Skeletal muscle satellite cell (primary cell): ENCODE measurements around the gene SGSH.
A peak's percentile ranks its signal among the peaks of the same experiment; 100 is the strongest.
"Not testable (repeated sequence)": the region's sequence is repeated elsewhere in the genome, so short reads cannot be mapped to it uniquely, and the experiment has no call there.

Source experiments
- H3K27me3 ChIP-seq: 2 replicates; pipeline ENCODE4 v1.7.0; 2013; ENCODE audit warnings: low read length; ENCODE audit not compliant: control insufficient read depth, insufficient read depth
- H3K36me3 ChIP-seq: 2 replicates; pipeline ENCODE4 v1.7.0; 2013; ENCODE audit warnings: mild to moderate bottlenecking, control low read depth, low read length; ENCODE audit not compliant: insufficient read depth
- H3K4me1 ChIP-seq: 2 replicates; pipeline ENCODE4 v1.7.0; 2013; ENCODE audit warnings: low read length; ENCODE audit not compliant: control insufficient read depth, insufficient read depth
- H3K4me2 ChIP-seq: 2 replicates; pipeline ENCODE4 v1.7.0; 2013; ENCODE audit warnings: mild to moderate bottlenecking, low read length
- H3K4me3 ChIP-seq: 2 replicates; pipeline ENCODE4 v1.7.0; 2013; ENCODE audit warnings: low read length
- H3K9ac ChIP-seq: 2 replicates; pipeline ENCODE4 v1.7.0; 2013; ENCODE audit warnings: mild to moderate bottlenecking, low read depth, low read length, moderate library complexity
- H3K9me3 ChIP-seq: replicated peaks from 2 replicates; pipeline ENCODE4 v1.7.0; 2013; ENCODE audit warnings: mild to moderate bottlenecking, control low read depth, low read length

The SGSH gene

DNA sequence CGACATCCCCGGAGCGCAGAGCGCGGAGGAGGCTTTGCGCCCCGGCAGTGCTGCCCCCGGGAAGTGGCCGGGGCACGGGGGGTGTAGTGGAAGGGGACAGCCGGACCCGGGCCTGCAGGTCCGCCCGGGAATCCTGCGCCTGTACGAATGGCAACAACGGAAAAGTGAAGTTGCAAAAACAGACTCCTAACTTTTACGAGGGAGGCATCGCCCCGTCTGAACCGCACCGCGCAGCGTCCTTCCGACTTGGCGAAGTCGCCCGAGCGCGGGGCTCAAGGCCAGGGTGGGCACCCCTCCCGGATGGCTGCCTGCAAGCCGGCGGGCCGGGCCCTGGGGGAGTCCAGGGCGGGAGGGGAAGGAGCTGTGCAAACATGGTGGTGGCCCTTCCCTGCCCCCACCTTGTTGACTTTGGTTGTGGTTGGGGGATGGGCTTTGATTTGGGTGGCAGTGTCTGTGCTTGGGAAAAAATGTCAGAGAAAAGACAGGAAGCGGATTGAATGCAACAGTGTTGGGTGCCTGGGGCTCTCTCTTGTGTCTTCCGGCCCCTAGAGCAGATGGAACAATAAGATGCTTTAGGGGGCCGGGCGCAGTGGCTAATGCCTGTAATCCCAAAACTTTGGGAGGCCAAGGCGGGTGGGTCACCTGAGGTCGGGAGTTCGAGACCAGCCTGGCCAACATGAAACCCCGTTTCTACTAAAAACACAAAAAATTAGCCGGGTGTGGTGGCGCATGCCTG lies 41.2 kb upstream of the SGSH start:
- H3K4me1 ChIP-seq, result peaks cover 33% of the 10 kb centered on the region
- no peaks in the 10 kb centered on the region for H3K9me3 ChIP-seq
- H3K4me2 ChIP-seq, result peak overlapping the region; percentile 97
- no peaks in the 10 kb centered on the region for H3K27me3 ChIP-seq
- peak overlapping the region; percentile 99 for H3K9ac ChIP-seq
- H3K4me3 ChIP-seq, result peak overlapping the region; percentile 95
- H3K36me3 ChIP-seq, result peaks cover 19% of the 10 kb centered on the region

DNA sequence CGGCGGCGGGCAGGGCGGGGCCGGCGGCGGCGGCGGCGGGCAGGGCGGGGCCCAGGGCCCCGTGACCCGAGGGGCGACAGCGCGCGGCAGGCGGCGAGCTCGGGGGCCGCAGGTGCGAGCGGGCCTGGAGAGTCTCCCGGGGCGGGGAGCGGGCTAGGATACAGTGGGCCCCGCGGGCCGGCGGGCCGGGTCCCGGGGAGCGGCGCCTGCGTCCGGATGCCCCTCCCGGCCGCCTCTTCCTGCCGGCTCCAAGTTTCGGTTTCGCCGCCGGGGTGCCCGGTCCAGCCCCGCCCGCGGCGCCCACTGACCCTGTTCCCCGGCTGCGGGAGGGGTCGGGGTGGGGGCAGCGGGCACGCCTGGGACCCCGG lies 40.6 kb upstream of the SGSH start, which contains the start of gene RNF213:
Gene RNF213, plus strand, starts transcription at position 62 of the 368 bp plus-strand sequence. CDS start 2,830 bp downstream, outside the sequence.
- Histone ChIP-seq H3K9me3 (no peaks in the 10 kb centered on the region), H3K36me3 (peaks cover 14% of the 10 kb centered on the region), H3K4me1 (peaks cover 33% of the 10 kb centered on the region), H3K4me2 (peak within 1 kb of the TSS; percentile 97), H3K27me3 (no peaks in the 10 kb centered on the region), H3K9ac (peak within 1 kb of the TSS; percentile 99), H3K4me3 (peak within 1 kb of the TSS; percentile 95)

DNA sequence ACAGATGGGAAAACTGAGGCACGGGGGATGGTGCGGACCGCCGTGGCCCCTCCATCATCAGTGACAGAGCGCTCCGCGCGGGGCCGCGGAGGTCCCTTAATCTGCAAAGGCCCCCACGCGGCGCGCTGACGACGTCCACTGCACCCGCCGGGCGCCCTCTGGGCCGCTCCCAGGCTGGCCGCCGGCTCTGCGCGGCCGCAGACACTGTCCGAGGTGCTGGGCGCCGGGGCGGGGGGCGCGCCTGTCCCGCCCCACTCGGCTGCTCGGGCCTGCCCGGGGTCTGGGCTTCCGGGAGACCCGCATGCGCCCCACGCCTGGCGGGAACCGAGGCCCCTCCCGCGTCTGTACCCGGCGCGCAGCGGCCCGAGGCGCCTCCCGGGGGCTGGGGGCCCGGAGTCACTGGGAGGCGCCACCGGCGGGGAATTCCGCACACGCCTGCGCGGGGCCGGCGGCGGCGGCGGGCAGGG lies 40.0 kb upstream of the SGSH start:
- H3K4me2 ChIP-seq, result peak overlapping the region; percentile 89
- H3K9me3 ChIP-seq, result no peaks in the 10 kb centered on the region
- peaks cover 9% of the 10 kb centered on the region for H3K36me3 ChIP-seq
- no peaks in the 10 kb centered on the region for H3K27me3 ChIP-seq
- H3K9ac ChIP-seq, result peak overlapping the region; percentile 75
- H3K4me1 ChIP-seq, result peaks cover 40% of the 10 kb centered on the region
- peak overlapping the region; percentile 79 for H3K4me3 ChIP-seq

DNA sequence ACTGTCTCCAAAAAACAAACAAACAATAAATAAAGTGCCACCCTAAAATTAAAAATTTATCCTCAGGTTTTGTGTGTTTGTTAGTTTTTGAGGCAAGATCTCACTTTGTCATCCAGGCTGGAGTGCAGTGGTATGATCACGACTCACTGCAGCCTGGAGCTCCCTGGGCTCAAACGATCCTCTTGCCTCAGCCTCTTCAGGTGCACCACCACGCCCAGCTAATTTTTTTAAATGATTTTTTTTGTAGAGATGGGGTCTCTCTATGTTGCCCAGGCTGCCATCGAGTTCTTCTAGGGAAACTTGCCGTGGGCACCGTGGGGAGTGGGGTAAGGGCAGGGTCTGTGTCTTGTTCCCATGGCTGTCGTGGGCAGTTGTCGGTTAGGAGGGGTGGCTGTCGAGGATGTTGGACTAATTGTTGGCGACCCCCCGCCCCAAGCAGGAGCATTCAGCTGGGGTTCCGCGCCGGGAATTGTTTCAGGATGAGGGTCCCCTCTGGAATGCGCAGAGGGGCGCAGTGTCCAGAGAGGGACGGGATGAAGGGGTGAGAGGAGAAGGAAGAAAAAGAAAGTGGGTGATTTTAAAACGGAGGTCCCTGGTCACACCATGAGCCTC lies 39.4 kb upstream of the SGSH start:
- peak overlapping the region; percentile 89 for H3K4me2 ChIP-seq
- H3K27me3 ChIP-seq, result no peaks in the 10 kb centered on the region
- peak overlapping the region; percentile 75 for H3K9ac ChIP-seq
- H3K4me1 ChIP-seq, result peaks cover 45% of the 10 kb centered on the region
- peaks cover 8% of the 10 kb centered on the region for H3K36me3 ChIP-seq
- no peaks in the 10 kb centered on the region for H3K9me3 ChIP-seq
- H3K4me3 ChIP-seq, result peak overlapping the region; percentile 79

DNA sequence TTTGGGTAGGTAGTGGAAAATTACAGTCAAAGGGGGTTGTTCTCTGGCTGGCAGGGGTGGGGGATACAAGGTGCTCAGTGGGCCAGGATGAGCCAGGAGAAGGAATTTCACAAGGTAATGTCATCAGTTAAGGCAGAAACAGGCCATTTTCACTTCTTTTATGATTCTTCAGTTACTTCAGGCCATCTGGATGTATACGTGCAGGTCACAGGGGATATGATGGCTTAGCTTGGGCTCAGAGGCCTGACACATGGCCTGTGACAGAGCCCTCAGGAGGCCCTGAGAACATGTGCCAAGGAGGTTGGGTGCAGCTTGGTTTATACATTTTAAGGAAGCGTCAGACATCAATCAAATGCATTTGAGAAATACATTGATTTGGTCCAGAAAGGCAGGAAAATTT lies 38.2 kb upstream of the SGSH start:
- not testable (repeated sequence) for H3K4me3 ChIP-seq, H3K9ac ChIP-seq, H3K4me2 ChIP-seq, H3K9me3 ChIP-seq, H3K27me3 ChIP-seq, H3K36me3 ChIP-seq
- peaks cover 48% of the 10 kb centered on the region for H3K4me1 ChIP-seq

DNA sequence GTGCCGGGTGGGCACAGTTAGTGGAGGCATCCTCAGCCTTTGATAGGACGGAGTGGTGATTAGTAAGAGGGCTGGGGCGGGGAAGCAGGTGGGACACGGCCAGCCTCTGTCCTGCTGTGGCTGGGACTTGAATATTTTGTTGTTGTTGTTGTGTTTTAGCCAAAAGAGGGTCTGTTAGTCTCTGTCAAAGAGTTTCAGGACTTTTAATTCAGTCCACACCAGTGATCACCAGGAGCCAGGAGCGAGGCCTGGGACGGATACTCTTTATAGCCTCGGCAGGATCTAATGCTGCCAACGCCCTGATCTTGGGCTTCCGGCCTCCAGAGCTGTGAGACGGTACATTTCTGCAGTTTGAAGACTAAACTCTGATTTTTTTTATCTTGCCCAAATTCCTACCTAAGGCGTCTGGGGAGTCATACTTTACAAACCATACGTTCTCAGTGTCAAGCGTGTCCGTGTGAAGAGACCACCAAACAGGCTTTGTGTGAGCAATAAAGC lies 37.6 kb upstream of the SGSH start:
- no peak overlapping the region for H3K4me2 ChIP-seq
- H3K4me3 ChIP-seq, result no peak overlapping the region
- peaks cover 43% of the 10 kb centered on the region for H3K4me1 ChIP-seq
- no peaks in the 10 kb centered on the region for H3K9me3 ChIP-seq
- no peak overlapping the region for H3K9ac ChIP-seq
- H3K36me3 ChIP-seq, result peaks cover 5% of the 10 kb centered on the region
- H3K27me3 ChIP-seq, result no peaks in the 10 kb centered on the region

DNA sequence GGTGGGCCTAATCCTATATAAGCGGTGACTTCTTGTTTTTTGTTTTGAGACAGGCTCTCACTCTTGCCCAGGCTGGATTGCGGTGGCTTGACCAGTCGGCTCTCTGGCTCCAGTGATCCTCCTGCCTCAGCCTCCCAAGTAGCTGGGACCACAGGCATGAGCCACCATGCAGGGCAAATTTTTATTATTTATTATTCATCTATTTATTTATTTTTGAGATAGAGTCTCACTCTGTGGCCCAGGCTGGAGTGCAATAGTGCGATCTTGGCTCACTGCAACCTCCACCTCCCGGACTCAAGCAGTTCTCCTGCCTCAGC lies 35.9 kb upstream of the SGSH start:
- Histone ChIP-seq H3K4me1 (peaks cover 30% of the 10 kb centered on the region), H3K4me3 (no peak overlapping the region), H3K9me3 (no peaks in the 10 kb centered on the region), H3K36me3 (peaks cover 5% of the 10 kb centered on the region), H3K27me3 (no peaks in the 10 kb centered on the region), H3K4me2 (no peak overlapping the region), H3K9ac (no peak overlapping the region)

DNA sequence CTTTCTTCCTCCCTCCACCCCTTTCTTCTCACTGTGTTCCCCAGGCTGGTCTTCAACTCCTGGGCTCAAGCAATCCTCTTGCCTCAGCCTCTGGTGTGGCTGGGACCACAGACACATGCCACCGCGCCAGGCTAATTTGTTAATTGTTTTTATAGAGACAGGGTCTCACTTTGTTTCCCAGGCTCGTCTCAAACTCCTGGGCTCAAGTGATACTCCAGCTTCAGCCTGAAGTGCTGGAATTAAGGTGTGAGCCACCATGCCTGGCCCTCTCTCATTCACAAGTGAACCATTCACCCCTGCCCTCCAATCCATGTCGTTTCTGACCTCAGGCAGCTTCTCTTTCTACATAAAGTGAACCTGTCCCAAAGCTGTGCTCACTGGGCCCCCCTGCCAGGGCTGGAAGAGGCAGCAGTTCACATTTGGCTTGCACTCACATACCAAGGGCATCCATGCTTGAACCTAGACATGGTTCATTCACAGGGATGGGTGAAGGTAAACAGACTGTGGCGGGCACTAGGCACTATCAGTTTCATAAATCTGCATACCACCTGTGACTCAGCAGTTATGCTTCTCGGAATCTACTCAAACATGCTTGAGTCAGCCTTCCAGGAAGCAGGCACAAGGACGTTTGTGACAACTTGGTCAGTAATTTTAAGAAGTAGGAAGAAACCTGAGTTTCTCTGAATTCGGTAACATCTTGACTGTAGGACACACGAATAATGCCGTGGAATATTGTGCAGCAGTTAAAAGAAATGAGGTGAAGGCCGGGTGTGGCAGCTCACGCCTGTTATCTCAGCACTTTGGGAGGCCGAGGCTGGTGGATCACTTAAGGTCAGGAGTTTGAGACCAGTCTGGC lies 34.5 kb upstream of the SGSH start:
- peak overlapping the region; percentile 37 for H3K4me3 ChIP-seq

DNA sequence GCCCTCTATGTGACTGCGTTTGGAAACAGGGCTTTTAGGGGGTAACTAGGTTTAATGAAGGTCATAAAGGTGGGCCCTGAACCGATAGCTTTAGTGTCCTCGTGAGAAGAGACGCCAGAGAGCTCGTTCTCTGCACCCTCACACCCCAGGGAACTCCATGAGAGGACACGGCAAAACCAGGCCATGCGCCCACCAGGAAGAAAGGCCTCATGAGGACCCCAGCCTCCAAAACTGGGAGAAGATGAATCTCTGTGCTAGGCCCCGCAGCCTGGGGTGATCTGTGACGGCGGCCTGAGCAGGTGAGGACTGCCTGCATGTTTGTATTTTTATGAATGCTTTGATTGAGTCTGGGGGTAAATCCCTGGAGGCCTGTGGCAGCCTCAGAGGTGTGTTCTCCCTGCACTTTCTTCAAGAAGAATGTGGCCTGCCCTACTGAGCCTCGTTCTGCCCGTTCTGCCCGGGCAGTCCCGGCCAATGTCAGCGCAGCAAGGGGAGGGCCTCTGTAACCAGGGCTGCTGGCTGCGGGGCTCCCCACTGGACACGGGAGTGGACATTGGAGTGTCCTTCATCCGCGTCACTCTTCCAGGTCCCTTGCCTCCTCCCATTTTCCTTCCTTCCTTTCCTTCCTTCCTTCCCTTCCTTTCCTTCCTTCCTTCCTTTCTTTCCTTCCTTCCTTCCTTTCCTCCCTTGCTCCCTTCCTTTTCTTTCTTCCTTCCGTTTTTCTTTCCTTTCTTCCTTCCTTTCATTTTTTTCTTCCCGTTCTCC lies 33.7 kb upstream of the SGSH start:
- Histone ChIP-seq H3K9ac (no peak overlapping the region), H3K27me3 (no peaks in the 10 kb centered on the region), H3K4me2 (no peak overlapping the region)

More for the DNA sequence above, 34.5 kb upstream of the SGSH start:
- Histone ChIP-seq H3K36me3 (peaks cover 5% of the 10 kb centered on the region), H3K4me1 (peaks cover 26% of the 10 kb centered on the region), H3K9ac (peak overlapping the region; percentile 39), H3K27me3 (no peaks in the 10 kb centered on the region), H3K4me2 (peak overlapping the region; percentile 72), H3K9me3 (no peaks in the 10 kb centered on the region)

DNA sequence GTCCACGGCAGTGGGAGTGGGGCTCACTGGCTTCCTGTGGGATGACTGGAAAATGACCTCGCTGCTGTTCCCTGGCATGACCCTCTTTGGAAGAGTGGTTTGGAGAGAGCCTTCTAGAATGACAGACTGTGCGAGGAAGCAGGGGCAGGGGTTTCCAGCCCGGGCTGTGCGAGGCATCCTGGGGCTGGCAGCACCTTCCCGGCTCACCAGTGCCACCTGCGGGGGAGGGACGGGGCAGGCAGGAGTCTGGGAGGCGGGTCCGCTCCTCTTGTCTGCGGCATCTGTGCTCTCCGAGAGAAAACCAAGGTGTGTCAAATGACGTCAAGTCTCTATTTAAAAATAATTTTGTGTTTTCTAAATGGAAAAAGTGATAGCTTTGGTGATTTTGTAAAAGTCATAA lies 32.7 kb upstream of the SGSH start:
- Histone ChIP-seq H3K4me2 (no peak overlapping the region), H3K4me3 (no peak overlapping the region), H3K27me3 (no peaks in the 10 kb centered on the region), H3K36me3 (peaks cover 5% of the 10 kb centered on the region), H3K9me3 (no peaks in the 10 kb centered on the region), H3K9ac (no peak overlapping the region), H3K4me1 (peaks cover 22% of the 10 kb centered on the region)

More for the DNA sequence above, 33.7 kb upstream of the SGSH start:
- Histone ChIP-seq H3K36me3 (peaks cover 5% of the 10 kb centered on the region), H3K4me1 (peaks cover 22% of the 10 kb centered on the region), H3K9me3 (no peaks in the 10 kb centered on the region), H3K4me3 (no peak overlapping the region)

DNA sequence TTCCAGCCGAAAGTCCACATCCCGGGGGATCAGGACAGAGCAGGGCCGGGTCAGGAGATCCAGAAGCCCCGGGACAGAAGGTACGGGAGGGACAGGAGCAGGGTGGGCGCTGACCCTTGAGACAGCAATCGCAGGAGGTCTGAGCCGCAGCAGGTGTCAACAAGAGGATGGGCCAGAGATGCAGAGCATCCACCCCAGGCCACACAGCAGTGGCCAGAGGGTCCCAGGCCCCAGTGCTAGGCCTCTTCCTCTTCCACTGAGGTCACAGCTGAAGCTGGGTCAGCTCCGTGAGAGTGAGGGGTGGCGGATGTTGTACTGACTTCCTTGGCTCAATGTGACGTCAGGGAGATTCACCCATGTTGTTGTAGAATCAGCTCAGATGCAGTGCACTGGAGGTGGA lies 31.8 kb upstream of the SGSH start:
- no peak overlapping the region for H3K4me3 ChIP-seq
- H3K4me1 ChIP-seq, result peaks cover 22% of the 10 kb centered on the region
- peaks cover 5% of the 10 kb centered on the region for H3K36me3 ChIP-seq

More for the DNA sequence above, 31.8 kb upstream of the SGSH start:
- Histone ChIP-seq H3K9me3 (no peaks in the 10 kb centered on the region), H3K4me2 (no peak overlapping the region), H3K9ac (no peak overlapping the region), H3K27me3 (no peaks in the 10 kb centered on the region)
